HepG2 (cell line): ENCODE measurements around the gene RPS28. TPM values are rescaled to one million over a fixed set of nuclear protein-coding genes. Genes with fewer than 3 reads are reported as not detected.

Source experiments
- ATF7 ChIP-seq, 2 experiments: fragments of 450-650 bp in 1 of 2; sonication (generic) in 1 of 2; formaldehyde crosslinking in 1 of 2; IDR thresholded peaks; 2 replicates each; pipeline versions ENCODE4 v1.4.0 to v1.6.1; 2016 to 2020; ENCODE audit warnings: antibody characterized with exemption in 1 of 2, mild to moderate bottlenecking in 1 of 2, missing genetic modification reagents in 1 of 2
- HNRNPL ChIP-seq: fragments of 200-400 bp; formaldehyde crosslinking; IDR thresholded peaks from 2 replicates; pipeline ENCODE4 v1.6.1; 2017; ENCODE audit warnings: mild to moderate bottlenecking, low read depth, low read length
- HNRNPLL ChIP-seq: fragments of 200-400 bp; formaldehyde crosslinking; IDR thresholded peaks from 2 replicates; pipeline ENCODE4 v1.6.1; 2017; ENCODE audit warnings: mild to moderate bottlenecking, low read depth, low read length; ENCODE audit not compliant: poor library complexity, severe bottlenecking
- IKZF5 ChIP-seq: IDR thresholded peaks from 2 replicates; pipeline ENCODE4 v1.6.1; 2018; ENCODE audit warnings: missing genetic modification reagents, mild to moderate bottlenecking, missing compliant biosample characterization
- MED1 ChIP-seq: sonication (generic); formaldehyde crosslinking; IDR thresholded peaks from 2 replicates; pipeline ENCODE4 v1.4.0; 2020; ENCODE audit warnings: missing genetic modification reagents
- POGK ChIP-seq: sonication (generic); formaldehyde crosslinking; conservative IDR thresholded peaks from 2 replicates; pipeline ENCODE4 v1.8.0; 2022; ENCODE audit warnings: mild to moderate bottlenecking, moderate library complexity, missing genetic modification reagents
- ZC3H13 ChIP-seq: sonication (generic); formaldehyde crosslinking; IDR thresholded peaks from 2 replicates; pipeline ENCODE4 v1.8.1; 2023; ENCODE audit warnings: mild to moderate bottlenecking, missing genetic modification reagents, moderate library complexity
- ZNF318 ChIP-seq: sonication (generic); formaldehyde crosslinking; IDR thresholded peaks from 2 replicates; pipeline ENCODE4 v1.4.0; 2020; ENCODE audit warnings: mild to moderate bottlenecking, missing genetic modification reagents
- ZNF367 ChIP-seq: sonication (generic); formaldehyde crosslinking; IDR thresholded peaks from 2 replicates; pipeline ENCODE4 v1.4.0; 2020; ENCODE audit warnings: missing genetic modification reagents, borderline replicate concordance
- ZNF547 ChIP-seq: sonication (generic); formaldehyde crosslinking; IDR thresholded peaks from 2 replicates; pipeline ENCODE4 v1.5.1; 2020; ENCODE audit warnings: mild to moderate bottlenecking, missing genetic modification reagents
- ZNF570 ChIP-seq: sonication (generic); formaldehyde crosslinking; IDR thresholded peaks from 2 replicates; pipeline ENCODE4 v1.4.0; 2020; ENCODE audit warnings: mild to moderate bottlenecking, missing genetic modification reagents, borderline replicate concordance
- ZSCAN29 ChIP-seq: sonication (generic); formaldehyde crosslinking; conservative IDR thresholded peaks from 2 replicates; pipeline ENCODE4 v1.4.0; 2020; ENCODE audit warnings: mild to moderate bottlenecking, missing genetic modification reagents
- polyA plus RNA-seq, 8 experiments: library from polyadenylated mRNA; depleted of rRNA in 3 of 8; stranded (reverse) in 7 of 8; unstranded in 1 of 8; fragments of >200 nt; fragmentation: Illumina TruSeq in 4 of 8; extraction: Trizol in 4 of 8; gene quantifications; 2 replicates each; pipeline versions ENCODE4 v1.2.1 to v1.2.3, GENCODE V29; 2011 to 2016; ENCODE audit warnings: low read depth in 4 of 8, missing spikeins in 1 of 8, mixed read lengths in 1 of 8; ENCODE audit not compliant: insufficient read depth in 1 of 8
- total RNA-seq, 5 experiments: library from RNA; depleted of rRNA; stranded (reverse); fragments of >200 nt; fragmentation: Illumina TruSeq; extraction: Trizol; gene quantifications; 2 replicates each; pipeline ENCODE4 v1.2.3, GENCODE V29; 2016; ENCODE audit warnings: low read depth in 1 of 5

The RPS28 gene
- total and polyA plus RNA-seq, 2 of the 13 experiments (the other 11 are each of a cell fraction or from before 2014, with no cell fraction given), result 281 to 545 TPM

GRCh38 chr19:8363803-8364771, 42.8 kb downstream of the RPS28 start, which contains the start of gene ANGPTL4 (continued):
- TF ChIP-seq ZNF570 (no peak), ZNF547 (0 out of 2 replicates have a peak, but pooled peaks have one; percentile 30), ZSCAN29 (CRISPR knock-in tag) (peak; percentile 68; the same call in 1 of the 2 replicates), ATF7 (IDR thresholded peaks at IDR 0.05) (no peak), ATF7 (CRISPR knock-in tag; IDR thresholded peaks at IDR 0.05) (0 out of 2 replicates have a peak, but pooled peaks have one; percentile 55), MED1 (CRISPR knock-in tag) (peak; percentile 35; the same call in 1 of the 2 replicates), ZNF367 (CRISPR knock-in tag) (no peak), ZC3H13 (CRISPR knock-in tag) (peak; percentile 31; the same call in 1 of the 2 replicates), POGK (CRISPR knock-in tag) (peak; percentile 76; the same call in 1 of the 2 replicates), IKZF5 (CRISPR knock-in tag) (peak; percentile 64; the same call in 1 of the 2 replicates), HNRNPL (0 out of 2 replicates have a peak, but pooled peaks have one; percentile 34), ZNF318 (peak; percentile 79; the same call in 1 of the 2 replicates), HNRNPLL (peak; percentile 83)
